NCI-H2196 treated with DMSO at 0.1 percent for 48 hours (cell line): ENCODE results near the gene ACTA2.

Source experiments
- DNase-seq: peaks from one replicate; lab custom pipeline; 2025; ENCODE audit not compliant: unreplicated experiment; lab: John Stamatoyannopoulos, UW

The ACTA2 gene

GRCh38 chr10:88922041-88922440 lies 30.5 kb downstream of the ACTA2 start:
- DNase-seq = no peak

GRCh38 chr10:88920986-88921593 lies 31.5 kb downstream of the ACTA2 start:
- no peak for DNase-seq

- no peak for DNase-seq
Observed at GRCh38 chr10:88920198-88920597, 32.4 kb downstream of the ACTA2 start.

GRCh38 chr10:88919041-88919440 lies 33.5 kb downstream of the ACTA2 start:
- no peak for DNase-seq

- DNase-seq = no peak
Observed at GRCh38 chr10:88918191-88918905, 34.2 kb downstream of the ACTA2 start.

GRCh38 chr10:88916986-88917385 lies 35.6 kb downstream of the ACTA2 start:
- DNase-seq = no peak

GRCh38 chr10:88916231-88916630 lies 36.3 kb downstream of the ACTA2 start:
- DNase-seq = no peak

- DNase-seq = no peak
Observed at GRCh38 chr10:88915781-88916180, 36.8 kb downstream of the ACTA2 start.

GRCh38 chr10:88913788-88914187 lies 38.8 kb downstream of the ACTA2 start:
- no peak for DNase-seq

- DNase-seq = no peak
Observed at GRCh38 chr10:88913127-88913526, 39.4 kb downstream of the ACTA2 start.

- no peak for DNase-seq
Observed at GRCh38 chr10:88911851-88912250, 40.7 kb downstream of the ACTA2 start.

GRCh38 chr10:88911116-88911515 lies 41.5 kb downstream of the ACTA2 start:
- DNase-seq = no peak

GRCh38 chr10:88908194-88908593 lies 44.4 kb downstream of the ACTA2 start:
- DNase-seq = no peak

- DNase-seq = no peak
Observed at GRCh38 chr10:88906921-88907320, 45.7 kb downstream of the ACTA2 start.

GRCh38 chr10:88903715-88904114 lies 48.9 kb downstream of the ACTA2 start:
- DNase-seq = no peak

- DNase-seq = no peak
Observed at GRCh38 chr10:88901984-88902789, 50.4 kb downstream of the ACTA2 start.

GRCh38 chr10:88901206-88901983 lies 51.2 kb downstream of the ACTA2 start:
- DNase-seq = no peak

GRCh38 chr10:88899886-88900285 lies 52.7 kb downstream of the ACTA2 start:
- no peak for DNase-seq

- no peak for DNase-seq
Observed at GRCh38 chr10:88898727-88899126, 53.8 kb downstream of the ACTA2 start.

GRCh38 chr10:88896994-88897853 lies 55.3 kb downstream of the ACTA2 start:
- no peak for DNase-seq
